ENCODE results near the gene HEY2.

DNA sequence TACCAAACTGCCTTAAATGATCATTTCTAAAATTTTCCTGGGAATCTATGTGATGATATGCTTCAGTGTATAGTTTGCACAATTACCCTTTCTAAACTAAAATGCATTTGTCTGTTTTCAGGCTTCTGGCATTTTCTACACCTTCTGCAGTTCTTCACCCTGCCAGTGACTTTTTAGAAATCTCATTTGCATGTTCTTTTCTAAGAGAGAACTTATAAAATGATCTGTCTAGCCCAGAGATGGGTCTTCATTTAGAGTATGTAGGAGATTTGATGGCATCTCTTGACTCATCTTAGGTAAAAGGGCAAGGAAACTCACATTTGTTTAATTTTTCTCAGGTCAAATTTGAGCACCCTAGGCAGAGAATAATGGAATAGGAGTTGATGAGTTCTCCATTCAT lies 59.2 kb downstream of the HEY2 start:
- no peak for TF ChIP-seq EZH2 (IDR thresholded peaks at IDR 0.05)
- no peak for TF ChIP-seq POLR2AphosphoS5 (IDR thresholded peaks at IDR 0.05; ENCODE audit: borderline replicate concordance, low read depth, low read length)
- TF ChIP-seq FOXP2 (optimal IDR thresholded peaks at IDR 0.05; ENCODE audit: control extremely low read depth, extremely low read length, insufficient read depth): no peak
